ACC112 (cell line): ENCODE measurements around the gene AFG1L.

Experiments
- H2AFZ ChIP-seq: fragments of 200-600 bp; sonication (generic); one replicate; pipeline ENCODE4 v1.6.0; 2017; ENCODE audit warnings: antibody characterized with exemption, low read length; ENCODE audit not compliant: unreplicated experiment
- H3K27ac ChIP-seq: fragments of 200-600 bp; sonication (generic); 2 replicates; pipeline ENCODE4 v1.5.1; 2014; ENCODE audit warnings: low read depth, mild to moderate bottlenecking, antibody characterized with exemption, low read length, moderate library complexity
- H3K27me3 ChIP-seq: fragments of 200-600 bp; sonication (generic); 2 replicates; pipeline ENCODE4 v1.6.1; 2014; ENCODE audit warnings: mild to moderate bottlenecking, antibody characterized with exemption, low read length, moderate library complexity, mixed read lengths; ENCODE audit not compliant: insufficient read depth
- H3K36me3 ChIP-seq: fragments of 200-600 bp; sonication (generic); 2 replicates; pipeline ENCODE4 v1.6.1; 2016; ENCODE audit warnings: mild to moderate bottlenecking, antibody characterized with exemption, low read length, moderate library complexity, mixed read lengths; ENCODE audit not compliant: insufficient read depth
- H3K4me1 ChIP-seq: fragments of 200-600 bp; sonication (generic); one replicate; pipeline ENCODE4 v1.6.1; 2016; ENCODE audit warnings: low read length, mixed read lengths; ENCODE audit not compliant: insufficient read depth, unreplicated experiment, control insufficient read depth
- H3K4me3 ChIP-seq: fragments of 200-600 bp; sonication (generic); 2 replicates; pipeline ENCODE4 v1.5.1; 2014; ENCODE audit warnings: mild to moderate bottlenecking, low read depth, low read length
- H3K79me2 ChIP-seq: fragments of 200-600 bp; sonication (generic); one replicate; pipeline ENCODE4 v1.6.0; 2016; ENCODE audit warnings: low read length; ENCODE audit not compliant: control insufficient read depth, unreplicated experiment, insufficient read depth

The AFG1L gene

GRCh38 chr6:108541843-108542759, 247.2 kb downstream of the AFG1L start:
- Histone ChIP-seq H3K79me2 (no peaks in the 10 kb centered on the region), H3K27me3 (no peaks in the 10 kb centered on the region), H3K27ac (no peak overlapping the region), H3K36me3 (no peaks in the 10 kb centered on the region), H3K4me1 (no peaks in the 10 kb centered on the region), H3K4me3 (peak overlapping the region; percentile 45), H2AFZ (peak overlapping the region; percentile 80)

- Histone ChIP-seq H3K36me3 (no peaks in the 10 kb centered on the region), H3K4me1 (no peaks in the 10 kb centered on the region), H2AFZ (no peak overlapping the region), H3K27ac (no peak overlapping the region), H3K27me3 (no peaks in the 10 kb centered on the region), H3K4me3 (no peak overlapping the region), H3K79me2 (no peaks in the 10 kb centered on the region)
Observed at GRCh38 chr6:108543175-108543940, 248.5 kb downstream of the AFG1L start.

GRCh38 chr6:108544606-108545005, 249.8 kb downstream of the AFG1L start:
- Histone ChIP-seq H3K27me3 (no peaks in the 10 kb centered on the region), H3K36me3 (no peaks in the 10 kb centered on the region), H3K27ac (no peak overlapping the region), H3K4me1 (peaks cover under 1% of the 10 kb centered on the region), H3K4me3 (no peak overlapping the region), H2AFZ (no peak overlapping the region), H3K79me2 (no peaks in the 10 kb centered on the region)

GRCh38 chr6:108546079-108547049, 251.5 kb downstream of the AFG1L start:
- no peak overlapping the region for H3K27ac ChIP-seq
- H3K4me1 ChIP-seq, result peaks cover 7% of the 10 kb centered on the region
- H3K4me3 ChIP-seq, result no peak overlapping the region
- H2AFZ ChIP-seq, result no peak overlapping the region
- H3K27me3 ChIP-seq, result no peaks in the 10 kb centered on the region
- no peaks in the 10 kb centered on the region for H3K79me2 ChIP-seq
- H3K36me3 ChIP-seq, result no peaks in the 10 kb centered on the region

- no peak overlapping the region for H3K4me3 ChIP-seq
- H3K79me2 ChIP-seq, result no peaks in the 10 kb centered on the region
- no peak overlapping the region for H3K27ac ChIP-seq
- peaks cover 7% of the 10 kb centered on the region for H3K4me1 ChIP-seq
- no peaks in the 10 kb centered on the region for H3K36me3 ChIP-seq
- H3K27me3 ChIP-seq, result no peaks in the 10 kb centered on the region
- no peak overlapping the region for H2AFZ ChIP-seq
Observed at GRCh38 chr6:108549241-108549640, 254.4 kb downstream of the AFG1L start.

GRCh38 chr6:108549741-108550140, 254.9 kb downstream of the AFG1L start:
- H3K27ac ChIP-seq, result no peak overlapping the region
- H3K27me3 ChIP-seq, result no peaks in the 10 kb centered on the region
- no peaks in the 10 kb centered on the region for H3K79me2 ChIP-seq
- no peak overlapping the region for H3K4me3 ChIP-seq
- peak overlapping the region; percentile 64 for H2AFZ ChIP-seq
- peaks cover 7% of the 10 kb centered on the region for H3K4me1 ChIP-seq
- no peaks in the 10 kb centered on the region for H3K36me3 ChIP-seq

DNA sequence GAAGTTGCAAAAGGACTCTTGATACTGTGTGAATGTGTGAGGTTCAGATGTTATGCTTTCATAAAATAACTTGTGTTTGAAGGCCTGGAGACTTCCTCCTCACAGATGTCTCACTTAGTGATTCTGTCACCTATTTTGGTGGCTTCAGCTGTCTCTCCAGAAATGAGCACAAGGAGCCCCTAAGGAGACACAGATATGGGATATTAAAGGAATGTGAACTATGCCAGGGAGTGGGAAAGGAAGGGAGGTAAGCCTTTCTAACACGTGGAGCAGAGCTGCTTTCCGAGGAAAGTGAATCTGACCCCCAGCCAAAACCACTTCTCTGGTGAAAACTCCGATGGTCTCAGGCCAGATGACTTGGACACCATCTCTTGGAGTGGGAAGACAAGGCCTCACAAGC, 255.4 kb downstream of the AFG1L start:
- Histone ChIP-seq H2AFZ (peak overlapping the region; percentile 64), H3K4me1 (peaks cover 7% of the 10 kb centered on the region), H3K36me3 (no peaks in the 10 kb centered on the region), H3K27ac (no peak overlapping the region), H3K79me2 (no peaks in the 10 kb centered on the region), H3K4me3 (no peak overlapping the region), H3K27me3 (no peaks in the 10 kb centered on the region)

- Histone ChIP-seq H3K27me3 (no peaks in the 10 kb centered on the region), H3K27ac (no peak overlapping the region), H3K4me1 (peaks cover 3% of the 10 kb centered on the region), H2AFZ (no peak overlapping the region), H3K36me3 (no peaks in the 10 kb centered on the region), H3K79me2 (no peaks in the 10 kb centered on the region), H3K4me3 (no peak overlapping the region)
Observed at GRCh38 chr6:108555399-108556052, 260.7 kb downstream of the AFG1L start.

- Histone ChIP-seq H3K27ac (no peak overlapping the region), H3K36me3 (no peaks in the 10 kb centered on the region)
Observed at GRCh38 chr6:108556250-108556649, 261.4 kb downstream of the AFG1L start.

More at GRCh38 chr6:108556250-108556649, 261.4 kb downstream of the AFG1L start:
- H3K27me3 ChIP-seq, result no peaks in the 10 kb centered on the region
- no peaks in the 10 kb centered on the region for H3K79me2 ChIP-seq
- H3K4me3 ChIP-seq, result no peak overlapping the region
- H3K4me1 ChIP-seq, result peaks cover 3% of the 10 kb centered on the region
- H2AFZ ChIP-seq, result no peak overlapping the region
